Fibroblast of skin of back (primary cell): Measurements from ENCODE around the gene MGAT4B.

Experiments used
- DNase-seq: peaks from one replicate; pipeline ENCODE4 v3.0.0-alpha.2; 2013

MGAT4B gene

DNA sequence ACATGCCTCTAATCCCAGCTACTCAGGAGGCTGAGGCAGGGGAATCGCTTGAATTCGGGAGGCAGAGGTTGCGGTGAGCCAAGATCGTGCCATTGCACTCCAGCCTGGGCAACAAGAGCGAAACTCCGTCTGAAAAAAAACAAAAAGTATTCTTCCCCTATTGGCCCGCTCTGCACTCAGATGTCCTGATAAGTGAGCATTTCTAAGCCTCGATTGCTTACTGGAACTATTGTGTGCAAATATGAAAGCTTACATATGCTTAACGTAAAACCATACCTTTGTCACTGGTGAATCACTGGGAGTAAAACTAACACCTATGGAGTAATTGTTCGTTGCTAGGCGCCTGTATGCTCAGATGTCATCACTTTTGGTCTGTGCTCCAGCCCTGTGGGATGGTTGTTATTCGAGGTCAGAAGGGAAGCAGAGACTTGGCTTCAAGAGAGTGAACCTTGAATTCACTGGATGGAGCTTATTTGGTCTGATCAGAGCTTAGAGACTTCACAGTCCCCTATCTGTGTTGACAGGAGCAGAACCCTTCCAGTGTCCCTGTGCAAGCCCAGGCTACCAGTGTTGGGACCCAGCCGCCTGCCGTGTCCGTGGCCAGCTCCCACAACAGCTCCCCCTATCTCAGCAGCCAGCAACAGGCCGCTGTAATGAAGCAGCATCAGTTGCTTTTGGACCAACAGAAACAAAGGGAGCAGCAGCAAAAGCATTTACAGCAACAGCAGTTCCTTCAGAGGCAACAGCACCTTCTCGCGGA, 38.2 kb downstream of the MGAT4B start:
- DNase-seq, result no peak

DNA sequence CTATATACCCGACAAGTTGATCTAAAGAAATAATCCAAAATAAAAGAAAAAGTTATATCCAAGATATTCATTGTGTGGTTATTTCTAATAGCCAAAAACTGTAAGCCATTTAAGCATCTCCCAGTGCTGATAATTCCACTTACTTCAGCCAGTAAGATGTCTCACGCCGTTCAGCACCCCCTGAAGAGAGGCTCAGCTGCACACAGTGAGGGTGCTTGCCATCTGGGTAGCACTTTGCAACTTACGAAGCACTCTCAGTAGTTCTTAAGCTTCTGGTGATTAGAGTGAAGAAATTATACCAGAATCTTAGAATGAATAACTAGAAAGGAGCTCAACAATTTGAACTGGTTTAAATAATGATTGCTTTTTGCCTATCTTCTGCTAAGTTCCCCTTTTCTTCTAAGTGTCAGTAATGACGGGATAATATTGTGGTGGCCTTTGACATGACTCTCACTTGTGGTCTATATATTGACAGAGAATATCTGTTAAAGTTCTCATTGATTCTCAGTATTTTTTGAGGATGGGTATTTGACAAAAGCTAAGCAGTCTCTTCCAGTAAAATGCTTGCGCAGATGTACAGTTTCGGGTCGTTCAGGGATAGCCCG, 39.1 kb downstream of the MGAT4B start:
- DNase-seq, result no peak

DNA sequence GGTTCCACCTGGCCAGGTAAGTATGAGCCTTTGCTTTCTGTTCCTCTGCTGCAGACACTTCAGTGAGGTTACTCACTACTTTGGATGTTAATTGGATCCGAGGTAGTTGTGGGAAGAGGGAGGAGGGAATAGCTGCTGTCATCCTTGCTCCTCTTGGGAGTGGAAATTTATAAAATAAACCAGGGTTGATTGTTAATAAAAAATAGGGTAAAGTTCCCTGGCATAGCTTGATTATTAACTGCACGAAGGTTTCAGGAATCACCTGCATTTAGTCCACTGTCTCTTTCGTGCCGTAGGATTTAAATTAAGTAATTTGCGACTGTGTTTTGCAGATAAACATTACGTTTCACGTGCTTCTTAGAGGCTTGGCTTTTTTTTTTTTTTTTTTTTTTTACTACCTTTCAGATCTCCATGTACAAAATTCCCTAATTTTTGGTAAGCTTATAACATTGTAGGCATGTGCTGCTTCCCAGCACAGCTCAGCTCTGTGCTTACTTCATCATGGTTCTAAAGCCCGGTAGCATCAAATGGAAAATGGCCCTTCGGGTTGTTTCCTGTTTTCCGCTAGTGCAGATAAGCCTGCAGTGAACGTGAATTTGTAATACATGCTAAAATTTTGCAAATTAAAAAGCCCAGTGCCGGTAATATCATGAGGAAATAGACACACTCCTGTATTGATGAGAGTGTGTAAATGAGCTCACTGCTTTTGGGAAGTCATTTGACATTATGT, 39.8 kb downstream of the MGAT4B start:
- DNase-seq, result no peak

DNA sequence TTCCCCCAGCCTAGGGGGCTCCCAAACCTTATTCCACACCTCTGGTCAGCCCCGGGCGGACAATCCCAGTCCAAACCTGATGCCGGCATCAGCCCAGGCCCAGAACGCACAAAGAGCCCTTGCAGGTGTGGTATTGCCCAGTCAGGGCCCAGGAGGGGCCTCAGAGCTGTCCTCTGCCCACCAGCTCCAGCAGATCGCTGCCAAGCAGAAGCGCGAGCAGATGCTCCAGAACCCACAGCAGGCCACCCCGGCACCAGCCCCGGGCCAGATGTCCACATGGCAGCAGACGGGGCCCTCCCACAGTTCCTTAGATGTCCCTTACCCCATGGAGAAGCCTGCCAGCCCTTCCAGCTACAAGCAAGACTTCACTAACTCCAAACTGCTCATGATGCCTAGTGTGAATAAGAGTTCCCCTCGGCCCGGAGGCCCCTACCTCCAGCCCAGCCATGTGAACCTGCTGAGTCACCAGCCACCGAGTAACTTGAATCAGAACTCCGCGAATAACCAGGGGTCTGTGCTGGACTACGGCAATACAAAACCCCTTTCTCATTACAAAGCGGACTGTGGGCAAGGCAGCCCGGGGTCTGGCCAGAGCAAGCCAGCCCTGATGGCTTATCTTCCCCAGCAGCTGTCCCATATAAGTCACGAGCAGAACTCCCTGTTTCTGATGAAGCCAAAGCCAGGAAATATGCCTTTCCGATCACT, 40.5 kb downstream of the MGAT4B start:
- peak; percentile 69 for DNase-seq

DNA sequence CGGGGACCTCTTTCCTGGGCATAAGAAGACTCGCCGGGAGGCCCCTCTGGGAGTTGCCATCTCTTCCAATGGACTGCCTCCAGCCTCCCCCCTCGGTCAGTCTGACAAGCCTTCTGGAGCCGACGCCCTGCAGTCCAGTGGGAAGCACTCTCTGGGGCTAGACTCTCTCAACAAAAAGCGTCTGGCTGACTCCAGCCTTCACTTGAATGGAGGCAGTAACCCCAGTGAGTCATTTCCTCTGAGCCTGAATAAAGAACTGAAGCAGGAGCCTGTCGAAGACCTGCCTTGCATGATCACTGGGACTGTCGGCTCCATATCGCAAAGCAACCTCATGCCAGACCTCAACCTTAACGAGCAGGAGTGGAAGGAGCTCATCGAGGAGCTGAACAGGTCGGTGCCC, 41.3 kb downstream of the MGAT4B start:
- DNase-seq, result peak; percentile 96

DNA sequence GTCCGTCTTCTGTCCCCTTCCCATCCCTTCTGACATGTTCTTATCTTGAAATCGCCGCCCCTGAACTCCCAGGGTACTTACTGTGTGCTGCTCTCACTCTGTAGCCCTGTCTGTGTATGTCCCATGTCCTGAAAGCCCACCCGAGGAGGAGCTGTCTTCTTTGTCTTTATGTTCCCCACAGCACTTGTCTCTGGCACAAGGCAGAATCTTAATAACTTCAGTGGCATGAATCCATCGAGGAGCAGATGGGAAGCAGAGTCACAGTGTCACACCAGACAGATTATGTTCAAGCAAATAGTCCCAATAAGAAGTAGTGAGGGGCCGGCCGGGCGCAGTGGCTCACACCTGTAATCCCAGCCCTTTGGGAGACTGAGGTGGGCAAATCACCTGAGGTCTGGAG, 42.6 kb downstream of the MGAT4B start:
- no peak for DNase-seq

DNA sequence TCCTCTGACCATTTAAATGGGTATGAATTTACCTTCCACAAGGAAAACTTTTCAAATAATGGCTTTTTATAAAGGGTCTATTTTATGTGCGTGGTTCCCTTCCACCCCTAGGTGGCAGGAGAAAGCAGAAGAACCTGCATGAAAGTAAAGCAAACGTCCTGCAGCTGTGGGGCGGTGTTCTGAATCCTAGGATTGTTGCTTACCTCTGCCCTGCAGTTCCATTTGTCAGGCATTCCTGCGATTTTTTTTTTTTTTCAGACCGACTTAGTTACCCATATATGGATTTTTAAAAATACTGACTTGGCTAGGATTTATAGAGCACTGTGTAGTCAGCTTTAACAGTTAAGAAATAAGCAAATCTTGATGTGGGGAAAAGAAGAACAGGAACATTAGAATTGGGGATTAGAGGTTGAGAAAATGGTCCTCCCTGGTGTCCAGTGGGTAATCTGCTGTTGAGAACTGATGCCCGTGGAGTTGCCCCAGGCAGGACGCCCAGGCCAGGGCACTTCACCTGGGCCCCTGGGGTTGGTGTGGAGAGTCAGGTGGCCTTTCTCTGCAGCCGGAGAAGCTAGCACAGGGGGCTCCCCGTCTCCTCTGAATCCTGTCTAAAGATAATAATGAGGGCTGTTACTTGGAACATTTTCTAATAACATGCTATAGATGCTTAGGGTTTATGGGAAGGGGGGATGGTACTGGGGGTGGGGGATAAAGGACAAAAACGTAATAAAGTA, 43.3 kb downstream of the MGAT4B start:
- DNase-seq, result peak; percentile 88

DNA sequence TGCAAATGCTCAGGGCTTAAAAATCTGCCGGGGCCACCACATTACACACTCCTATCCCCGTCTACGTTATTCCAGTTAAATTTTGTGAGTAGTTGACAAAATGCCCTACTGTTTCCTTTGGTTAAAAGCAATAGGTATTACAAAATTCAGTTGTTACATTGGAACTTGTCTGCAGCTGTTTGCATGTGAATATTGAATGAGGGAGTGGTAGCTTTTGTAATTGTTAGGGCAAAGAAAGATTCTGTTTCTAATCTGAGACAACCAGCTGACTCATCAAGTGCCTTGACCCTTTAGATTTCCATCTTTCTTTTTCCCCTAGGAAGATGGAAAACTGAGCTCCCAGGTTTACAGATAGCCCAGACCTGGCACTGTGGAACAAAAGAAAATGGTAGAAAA, 43.9 kb downstream of the MGAT4B start:
- peak; percentile 55 for DNase-seq

DNA sequence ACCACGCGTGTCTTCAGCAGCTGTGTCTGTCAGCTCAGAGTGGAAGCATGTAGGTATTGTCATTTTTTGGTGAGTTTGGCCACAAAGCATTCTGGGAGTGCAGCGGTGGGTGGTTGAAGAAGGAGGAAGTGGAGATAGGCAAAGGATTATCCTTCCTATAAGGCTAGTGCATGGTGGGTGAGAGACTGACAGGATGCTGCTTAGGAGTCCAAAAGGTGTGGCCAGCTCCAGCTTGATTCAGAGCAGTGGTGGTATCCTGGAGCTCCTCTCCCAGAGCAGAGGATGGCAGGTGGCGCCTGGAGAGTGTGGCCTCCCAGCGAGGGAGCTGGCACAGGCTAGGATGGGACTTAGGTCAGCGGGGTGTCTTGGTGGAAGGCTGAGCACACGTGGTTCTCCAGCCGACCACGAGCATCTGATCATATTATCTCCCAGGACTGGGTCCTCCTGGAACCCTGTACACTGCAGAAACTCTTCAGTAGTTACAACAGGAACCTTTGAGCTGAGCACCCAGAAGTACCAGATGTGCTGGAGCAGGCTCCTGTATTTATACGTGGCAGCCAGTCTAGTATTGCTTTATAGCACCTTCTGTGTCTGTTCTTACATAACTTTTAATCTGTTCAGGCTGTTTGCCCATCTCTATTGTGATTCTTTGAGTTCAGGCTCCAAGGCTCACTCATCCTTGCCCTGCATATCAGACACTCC, 44.4 kb downstream of the MGAT4B start:
- peak; percentile 21 for DNase-seq

DNA sequence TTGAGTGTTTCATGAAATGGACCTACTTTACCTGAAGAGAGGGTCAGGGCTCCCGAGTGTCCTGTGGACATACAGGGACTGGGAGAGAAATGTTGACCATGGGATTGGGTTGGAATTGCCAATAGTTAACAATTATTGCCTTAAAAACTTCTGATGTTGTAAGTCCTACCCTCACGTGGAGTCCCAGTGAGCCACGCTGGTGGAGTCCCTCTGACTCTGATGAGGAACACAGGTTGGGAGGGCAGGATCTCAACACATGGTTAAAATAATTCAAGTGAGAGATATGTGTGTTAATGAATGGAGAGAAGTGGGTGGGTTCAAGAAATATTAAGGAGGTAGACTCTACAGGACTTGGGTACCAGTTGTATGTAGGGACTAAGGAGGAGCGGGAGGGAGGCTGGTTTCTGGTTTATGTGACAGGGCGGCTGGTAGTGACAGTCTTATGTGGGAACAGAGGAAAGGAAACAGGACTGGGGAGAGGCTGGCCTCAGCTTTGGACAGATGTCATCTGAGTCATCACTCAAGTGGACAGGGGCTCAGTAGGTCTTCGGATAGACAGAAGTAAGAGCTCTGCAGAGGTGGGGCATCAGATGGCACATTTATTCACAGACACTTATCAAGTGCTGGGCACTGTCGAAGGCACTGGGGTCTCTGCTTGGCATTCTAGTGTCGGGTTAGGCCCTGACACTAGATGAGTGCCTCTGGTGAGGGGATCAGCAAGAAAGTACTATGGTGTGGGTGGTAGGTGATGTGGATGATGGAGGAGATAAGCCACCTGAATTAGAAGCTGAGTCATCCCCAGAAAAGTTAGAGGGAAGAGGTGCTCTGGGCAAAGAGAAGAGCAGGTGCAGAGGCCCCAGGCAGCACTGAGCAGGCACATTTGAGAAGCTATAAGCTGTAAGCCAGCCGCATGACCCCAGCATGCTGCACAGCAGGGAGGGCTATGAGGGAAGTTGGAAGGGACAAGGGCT, 46.8 kb downstream of the MGAT4B start:
- no peak for DNase-seq

DNA sequence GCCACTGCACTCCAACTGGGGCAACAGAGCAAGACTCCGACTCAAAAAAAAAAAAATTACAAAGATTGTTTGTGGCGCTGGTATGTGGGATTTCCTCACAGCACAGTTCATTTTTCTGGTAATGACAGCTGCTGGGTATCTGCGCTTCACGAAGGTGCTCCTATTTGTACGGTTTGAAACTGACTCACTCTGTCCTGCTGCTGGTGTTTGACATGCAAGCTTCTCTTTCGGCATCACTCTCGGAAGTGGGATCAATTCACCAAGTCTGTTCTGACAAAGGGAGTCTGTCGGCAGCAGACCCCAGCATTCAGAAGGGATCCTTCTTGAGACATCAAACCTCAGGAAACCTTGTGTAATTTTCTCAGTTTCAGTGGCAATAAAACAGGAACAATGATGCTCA, 47.7 kb downstream of the MGAT4B start:
- DNase-seq, result no peak

DNA sequence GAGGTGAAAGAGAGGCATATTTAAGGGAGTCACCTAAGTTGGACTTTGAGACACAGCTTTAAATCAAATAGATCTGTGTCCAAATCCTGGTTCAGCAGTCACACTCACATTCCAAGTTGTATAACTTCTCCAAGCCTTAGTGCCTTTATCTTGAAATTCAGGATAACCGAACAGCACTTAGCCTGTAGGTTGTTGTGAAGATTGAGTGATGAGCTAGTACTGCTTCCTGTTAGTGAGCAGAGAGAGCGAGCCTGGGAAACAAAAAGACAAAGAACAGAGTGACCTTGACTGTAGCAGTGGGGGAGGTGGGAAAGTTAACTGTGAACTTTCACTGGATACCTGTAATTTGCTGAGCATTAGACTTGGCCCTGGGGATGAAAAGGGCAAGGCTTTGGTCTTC, 51.6 kb downstream of the MGAT4B start:
- DNase-seq, result no peak

DNA sequence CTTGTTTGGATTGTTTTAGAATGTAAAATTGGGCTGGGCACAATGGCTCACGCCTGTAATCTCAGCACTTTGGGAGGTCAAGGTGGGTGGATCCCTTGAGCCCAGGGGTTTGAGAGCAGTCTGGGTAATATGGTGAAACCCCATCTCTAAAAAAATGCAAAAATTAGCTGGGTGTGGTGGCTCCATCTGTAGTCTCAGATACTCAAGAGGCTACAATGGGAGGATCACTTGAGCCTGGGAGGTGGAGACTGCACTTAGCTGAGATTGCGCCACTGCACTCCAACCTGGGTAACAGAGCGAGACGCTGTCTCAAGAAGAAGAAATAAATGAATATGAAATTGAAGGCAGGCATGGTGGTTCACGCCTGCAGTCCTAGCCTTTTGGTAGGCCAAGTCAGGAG, 52.7 kb downstream of the MGAT4B start:
- no peak for DNase-seq

DNA sequence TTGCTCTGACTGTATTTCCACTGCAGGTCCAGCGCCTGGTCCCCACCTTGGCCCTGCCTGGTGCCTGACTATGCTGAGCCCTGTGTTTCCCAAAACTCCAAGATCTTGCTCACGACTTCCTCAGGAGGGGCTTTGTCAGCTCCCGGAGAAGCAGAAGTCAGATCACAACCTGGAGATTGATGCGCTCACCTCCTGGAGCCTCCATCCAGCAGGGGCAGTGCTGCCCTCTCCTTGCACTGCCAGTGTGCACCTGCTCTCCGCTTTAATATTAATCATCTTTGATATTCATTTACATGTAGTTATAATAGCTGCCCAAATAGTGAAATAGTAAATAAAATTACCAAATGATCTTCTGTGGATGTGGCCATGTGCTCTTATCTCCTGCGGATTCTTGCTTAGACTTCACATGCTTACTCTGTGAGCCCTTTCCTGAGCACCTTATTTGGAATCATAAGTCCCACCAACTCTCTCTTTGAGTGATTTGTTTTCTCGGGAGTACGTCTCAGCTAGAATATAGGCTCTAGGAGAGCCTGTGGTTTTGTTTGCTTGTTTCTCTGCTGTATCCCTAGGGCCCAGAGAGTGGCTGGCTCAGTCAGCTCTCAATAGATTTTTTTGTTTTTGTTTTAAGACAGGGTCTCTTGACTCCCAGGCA, 56.7 kb downstream of the MGAT4B start:
- DNase-seq, result no peak

DNA sequence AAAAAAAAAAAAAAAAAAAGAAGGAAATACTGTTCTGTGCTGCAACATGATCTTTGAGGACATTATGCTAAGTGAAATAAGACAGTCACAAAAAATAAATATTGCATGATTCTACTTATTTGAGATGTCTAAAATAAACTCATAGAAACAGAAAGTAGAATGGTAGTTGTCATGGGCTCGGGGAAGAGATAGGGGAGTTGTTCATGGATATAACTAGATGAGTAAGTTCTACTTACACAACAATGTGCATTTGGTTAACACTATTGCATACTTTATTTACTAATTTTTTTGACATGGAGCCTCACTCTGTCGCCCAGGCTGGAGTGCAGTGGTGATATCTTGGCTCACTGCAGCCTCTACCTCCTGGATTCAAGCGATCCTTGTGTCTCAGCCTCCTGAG, 58.9 kb downstream of the MGAT4B start:
- DNase-seq, result no peak
